ELR (cell line): ENCODE data around the gene RABL6.
"Not testable (repeated sequence)": the region's sequence is repeated elsewhere in the genome, so short reads cannot be mapped to it uniquely, and the experiment has no call there.

Source experiments
- DNase-seq: peaks from one replicate; pipeline ENCODE4 v3.0.0-alpha.2; 2015; ENCODE audit warnings: low read depth

Gene RABL6

GRCh38 chr9:136835932-136836904 is 28.5 kb downstream of the RABL6 start:
- DNase-seq = no peak

- DNase-seq = no peak
These were observed 29.6 kb downstream of the RABL6 start for GRCh38 chr9:136837146-136837855.

- DNase-seq = not testable (repeated sequence)
These were observed 30.1 kb downstream of the RABL6 start for GRCh38 chr9:136837856-136838277.

- DNase-seq = no peak
These were observed 30.8 kb downstream of the RABL6 start for GRCh38 chr9:136838314-136839228.

GRCh38 chr9:136839229-136840139 is 31.7 kb downstream of the RABL6 start:
- no peak for DNase-seq

GRCh38 chr9:136840140-136840876 is 32.6 kb downstream of the RABL6 start:
- DNase-seq = no peak

- peak; percentile 43 for DNase-seq
These were observed 33.3 kb downstream of the RABL6 start for GRCh38 chr9:136840877-136841645.

- not testable (repeated sequence) for DNase-seq
These were observed 34.1 kb downstream of the RABL6 start for GRCh38 chr9:136841646-136842379.

- peak; percentile 80 for DNase-seq
These were observed 34.7 kb downstream of the RABL6 start, which contains the start of gene AJM1 for GRCh38 chr9:136842380-136842948. TSS of gene AJM1 (plus strand) at chr9:136842478. CDS start at chr9:136844415, 1,937 bp downstream.

- DNase-seq = not testable (repeated sequence)
These were observed 35.5 kb downstream of the RABL6 start for GRCh38 chr9:136843159-136843800.

GRCh38 chr9:136843801-136844740 is 36.3 kb downstream of the RABL6 start:
- peak; percentile 47 for DNase-seq

- DNase-seq = no peak
These were observed 37.2 kb downstream of the RABL6 start for GRCh38 chr9:136844761-136845464.

GRCh38 chr9:136845465-136846260 is 37.9 kb downstream of the RABL6 start:
- DNase-seq = no peak

GRCh38 chr9:136846376-136847087 is 38.8 kb downstream of the RABL6 start:
- no peak for DNase-seq
